Measurements from ENCODE around the gene TRH.
"Not testable (repeated sequence)": the region's sequence is repeated elsewhere in the genome, so short reads cannot be mapped to it uniquely, and the experiment has no call there.

The TRH gene

GRCh38 chr3:130013246-130013645 is 38.7 kb downstream of the TRH start:
- not testable (repeated sequence) for DNase-seq

- DNase-seq, result no peak
These were observed 40.0 kb downstream of the TRH start for GRCh38 chr3:130014526-130014925.

GRCh38 chr3:130017661-130018060 is 43.1 kb downstream of the TRH start:
- not testable (repeated sequence) for DNase-seq

GRCh38 chr3:130026146-130026829 is 51.8 kb downstream of the TRH start:
- DNase-seq, result not testable (repeated sequence)

- DNase-seq, result not testable (repeated sequence)
These were observed 52.9 kb downstream of the TRH start for GRCh38 chr3:130027437-130027836.

Data from cortex of kidney (tissue), 1 donor.